NCI-H1436 treated with DMSO at 0.1 percent for 48 hours (cell line): ENCODE results near the gene LDLR.
"Not testable (repeated sequence)": the region's sequence is repeated elsewhere in the genome, so short reads cannot be mapped to it uniquely, and the experiment has no call there.

ENCODE experiments used
- DNase-seq: peaks from one replicate; lab custom pipeline; 2025; lab: John Stamatoyannopoulos, UW

LDLR gene

DNA sequence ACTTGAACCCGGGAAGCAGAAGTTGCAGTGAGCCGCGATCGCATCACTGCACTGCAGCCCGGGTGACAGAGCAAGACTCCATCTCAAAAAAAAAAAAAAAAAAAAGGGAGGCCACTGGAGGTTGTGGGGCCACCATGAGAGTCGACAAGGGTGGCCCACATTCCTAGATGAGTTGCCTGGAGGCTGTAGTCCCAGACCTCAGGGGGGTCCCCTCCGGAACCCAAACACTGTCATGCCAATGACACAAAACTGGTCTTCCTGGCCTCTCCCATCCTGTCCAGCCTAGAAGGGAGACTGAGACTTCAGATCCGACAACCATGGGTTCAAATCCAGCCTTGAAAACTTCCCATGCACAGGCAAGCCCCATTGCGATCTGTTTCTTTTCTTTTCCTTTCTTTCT lies 51.6 kb downstream of the LDLR start:
- no peak for DNase-seq

GRCh38 chr19:11141937-11142527 lies 52.8 kb downstream of the LDLR start:
- no peak for DNase-seq

- DNase-seq: no peak
Measured at GRCh38 chr19:11142528-11143171, 53.4 kb downstream of the LDLR start.

- no peak for DNase-seq
Measured at GRCh38 chr19:11145536-11145924, 56.3 kb downstream of the LDLR start.

- no peak for DNase-seq
Measured at GRCh38 chr19:11148001-11148400, 58.7 kb downstream of the LDLR start.

DNA sequence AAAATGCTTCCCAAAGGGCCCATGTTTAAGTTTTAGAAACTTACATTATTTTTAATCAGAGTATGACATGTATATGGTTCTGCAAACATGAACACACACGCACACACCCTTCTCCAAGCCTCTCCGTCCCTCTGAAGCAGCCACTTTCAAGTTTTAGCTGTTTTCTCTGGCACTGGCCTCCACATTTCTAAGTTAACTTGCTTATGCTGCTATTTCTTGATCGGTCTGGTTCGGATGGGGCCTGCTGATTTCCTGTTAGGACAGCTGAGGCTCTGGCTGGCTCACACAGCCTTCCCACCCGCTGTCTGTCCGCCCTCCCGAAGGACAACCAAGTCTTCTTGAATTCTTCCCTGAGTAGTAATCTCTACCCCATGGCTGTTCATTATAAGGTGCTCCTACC lies 61.9 kb downstream of the LDLR start:
- DNase-seq: no peak

- DNase-seq: no peak
Measured at GRCh38 chr19:11152318-11153062, 63.2 kb downstream of the LDLR start.

GRCh38 chr19:11154683-11155047 lies 65.4 kb downstream of the LDLR start:
- no peak for DNase-seq

DNA sequence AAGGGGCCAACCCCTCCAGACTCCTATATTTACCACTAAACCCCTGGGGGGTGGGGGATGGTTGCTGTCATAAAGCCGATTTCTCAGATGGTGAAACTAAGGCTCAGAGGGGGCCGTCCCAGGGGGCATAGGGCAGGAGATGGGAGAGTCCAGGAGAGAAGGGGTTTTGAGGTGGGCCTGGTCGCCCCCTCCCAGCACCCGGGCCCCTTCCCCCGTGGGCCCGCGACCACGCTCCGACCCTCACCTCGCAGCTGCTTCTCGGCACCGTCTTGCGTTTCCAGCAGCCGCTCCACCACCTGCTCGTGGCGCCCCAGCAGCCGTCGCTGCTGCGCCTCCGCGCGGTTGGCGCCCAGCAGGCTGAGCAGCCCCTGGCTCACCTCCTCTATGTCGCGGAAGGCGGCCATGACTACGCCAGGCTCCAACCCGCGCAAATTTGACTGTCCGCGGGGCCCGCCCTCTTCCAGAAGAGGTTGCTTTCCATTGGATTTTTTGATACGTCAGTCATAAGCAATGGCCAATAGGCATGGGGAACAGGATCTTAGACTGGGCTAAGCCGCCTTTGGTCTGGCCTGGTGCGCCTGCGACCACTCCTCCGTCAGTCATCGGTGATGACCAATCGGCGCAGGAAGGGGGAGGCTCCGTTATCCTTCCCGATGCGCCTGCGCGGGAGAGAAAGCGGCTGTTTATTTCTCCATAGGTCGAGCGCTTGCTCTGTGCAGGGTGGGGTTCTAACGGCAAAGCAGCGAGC lies 66.3 kb downstream of the LDLR start, which contains the start of gene SPC24:
Gene SPC24, minus strand, starts transcription at position 410 of the 748 bp plus-strand sequence. Its CDS starts 6 bp downstream, at position 404.
- peak; percentile 96 for DNase-seq

GRCh38 chr19:11159598-11160439 lies 70.6 kb downstream of the LDLR start:
- DNase-seq: no peak

GRCh38 chr19:11160440-11160768 lies 71.1 kb downstream of the LDLR start:
- not testable (repeated sequence) for DNase-seq

DNA sequence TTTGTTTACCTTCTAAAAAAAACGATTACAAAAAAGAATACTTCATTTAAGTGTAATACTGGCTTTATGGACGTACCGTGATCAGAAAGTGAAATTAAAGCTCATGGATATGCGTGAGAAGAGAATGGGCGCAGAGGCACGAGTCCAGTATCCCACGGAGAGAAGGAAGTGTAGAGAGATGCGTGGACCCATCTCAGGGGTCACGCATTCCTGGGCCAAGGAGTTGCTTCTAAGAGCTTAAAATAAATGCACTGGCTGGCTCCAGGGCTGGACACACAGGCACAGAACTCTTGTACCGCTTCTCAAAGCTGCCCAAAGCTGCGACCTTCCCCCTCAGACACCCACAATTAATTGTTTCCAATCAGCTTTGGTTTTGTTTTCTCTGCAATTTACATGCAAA lies 75.0 kb downstream of the LDLR start:
- DNase-seq: no peak

- DNase-seq: no peak
Measured at GRCh38 chr19:11164879-11165406, 75.7 kb downstream of the LDLR start.

DNA sequence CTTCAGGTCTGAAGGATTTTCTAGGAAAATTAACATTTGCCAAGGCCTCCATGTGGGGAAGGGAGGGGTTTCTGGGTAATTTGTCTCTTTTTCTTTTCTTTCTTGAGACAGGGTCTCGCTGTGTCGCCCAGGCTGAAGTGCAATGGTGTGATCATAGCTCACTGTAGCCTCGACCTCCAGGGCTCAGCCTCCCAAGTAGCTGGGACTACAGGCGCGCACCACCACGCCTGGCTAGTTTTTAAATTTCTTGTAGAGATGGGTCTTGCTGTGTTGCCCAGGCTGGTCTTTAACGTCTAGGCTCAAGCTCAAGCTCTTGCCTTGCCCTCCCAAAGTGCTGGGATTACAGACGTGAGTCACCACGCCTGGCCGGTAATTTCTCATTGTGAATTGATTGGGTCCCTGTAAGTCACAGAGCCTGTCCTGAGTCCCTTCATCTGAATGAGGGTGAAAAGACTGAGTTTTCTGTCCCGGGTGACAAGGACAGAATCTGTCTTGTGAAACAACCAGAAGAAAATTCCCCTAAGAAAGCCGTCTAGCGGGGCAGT lies 76.3 kb downstream of the LDLR start:
- no peak for DNase-seq

GRCh38 chr19:11166281-11167142 lies 77.2 kb downstream of the LDLR start:
- no peak for DNase-seq

GRCh38 chr19:11168568-11168967 lies 79.3 kb downstream of the LDLR start:
- DNase-seq: no peak

DNA sequence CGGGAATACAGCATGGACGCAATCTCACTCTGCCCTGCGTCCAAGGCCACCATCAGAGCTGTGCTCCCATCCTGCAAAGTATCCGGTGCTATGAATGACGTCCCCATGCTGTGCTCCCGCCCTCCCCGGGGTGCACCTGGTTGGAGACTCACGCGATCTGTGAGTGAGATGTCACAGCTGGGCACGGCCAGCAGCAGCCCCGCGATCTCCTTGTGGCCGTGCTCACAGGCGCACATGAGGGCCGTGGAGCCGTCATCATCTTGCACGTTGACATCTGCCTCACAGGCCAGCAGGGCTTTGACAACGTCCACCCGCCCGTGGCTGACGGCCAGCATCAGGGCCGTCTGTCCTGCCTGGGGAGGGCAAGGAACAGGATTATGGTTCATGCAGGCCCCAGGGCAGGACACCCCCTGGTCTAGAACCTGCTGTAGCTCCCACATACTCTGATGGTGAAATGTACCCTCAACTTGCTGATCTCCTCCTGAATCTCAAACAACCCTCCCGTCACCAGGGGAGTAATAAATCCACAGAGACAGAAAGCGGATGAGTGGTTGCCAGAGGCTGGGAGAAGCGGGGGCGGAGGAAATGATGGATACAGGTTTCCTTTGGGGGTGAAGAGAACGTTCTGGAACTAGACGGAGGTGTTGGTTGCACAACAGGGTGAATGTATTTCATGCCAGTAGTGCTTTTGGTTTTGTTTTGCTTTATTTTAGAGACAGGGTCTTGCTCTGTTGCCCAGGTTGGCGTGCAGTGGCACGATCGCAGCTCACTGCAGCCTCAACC lies 80.8 kb downstream of the LDLR start:
- no peak for DNase-seq

GRCh38 chr19:11171144-11171543 lies 81.9 kb downstream of the LDLR start:
- no peak for DNase-seq

DNA sequence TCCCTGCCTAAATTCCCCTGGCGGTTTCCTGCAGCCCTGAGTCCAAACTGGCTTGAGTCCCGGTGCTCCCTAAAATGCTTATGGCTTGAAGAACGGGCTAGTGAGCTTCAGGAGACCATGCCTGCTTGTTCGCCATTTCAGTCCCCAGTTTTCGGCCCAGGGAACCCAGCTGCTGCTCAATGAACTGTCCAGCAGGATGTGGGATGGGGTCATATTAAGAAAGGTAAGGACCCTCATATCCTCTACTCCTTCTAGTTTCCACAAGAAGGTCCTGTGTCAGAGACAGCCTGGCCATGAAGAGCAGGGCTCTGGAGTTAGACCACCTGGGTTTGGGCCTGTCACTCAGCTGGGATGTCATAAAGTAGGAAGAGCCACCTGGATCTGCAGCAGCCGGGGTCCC lies 83.3 kb downstream of the LDLR start:
- DNase-seq: no peak
